Measurements from ENCODE around the gene SESN2. TPM values are rescaled to one million over a fixed set of nuclear protein-coding genes. Genes with fewer than 3 reads are reported as not detected.

The SESN2 gene
- total and polyA plus RNA-seq, 4 experiments from 2014 or later, result 3.5 to 7.6 (median 6.1) TPM

Other genes starting within 250 kb of the SESN2 start
- gene EYA3, start 170.9 kb upstream of the SESN2 start, total RNA-seq, result 10 to 100 TPM; 21.1 to 22.6 TPM
- gene EYA3, start 170.9 kb upstream of the SESN2 start, polyA plus RNA-seq, result 1 to 10 TPM; 4.8 to 5.9 TPM
- gene PTAFR, start 82.8 kb upstream of the SESN2 start, total RNA-seq, result 1 to 10 TPM; 1.2 to 1.7 TPM
- under 1 TPM; 0.25 to 0.57 TPM for gene PTAFR, start 82.8 kb upstream of the SESN2 start, polyA plus RNA-seq
- 10 to 100 TPM; 71.5 to 78.1 TPM for gene DNAJC8, start 26.5 kb upstream of the SESN2 start, total RNA-seq
- gene DNAJC8, start 26.5 kb upstream of the SESN2 start, polyA plus RNA-seq, result 100 to 1,000 TPM; 148 to 199 TPM
- 100 to 1,000 TPM; 111 TPM for gene ATP5IF1, start 23.4 kb upstream of the SESN2 start, total RNA-seq
- 100 to 1,000 TPM; 383 to 743 TPM for gene ATP5IF1, start 23.4 kb upstream of the SESN2 start, polyA plus RNA-seq
- gene MED18, start 69.5 kb downstream of the SESN2 start, total RNA-seq, result 10 to 100 TPM; 15.5 to 16.9 TPM
- gene MED18, start 69.5 kb downstream of the SESN2 start, polyA plus RNA-seq, result 10 to 100 TPM in 1 of 2 donors, 1 to 10 TPM in 1; 1.8 to 13.3 TPM
- gene PHACTR4, start 110.2 kb downstream of the SESN2 start, total RNA-seq, result 10 to 100 TPM; 27.1 to 28.8 TPM
- gene PHACTR4, start 110.2 kb downstream of the SESN2 start, polyA plus RNA-seq, result 10 to 100 TPM in 1 of 2 donors, 1 to 10 TPM in 1; 3.6 to 22.8 TPM
- 10 to 100 TPM; 16.7 to 18.4 TPM for gene RCC1, start 246.5 kb downstream of the SESN2 start, total RNA-seq
- 10 to 100 TPM in 1 of 2 donors, 1 to 10 TPM in 1; 7.8 to 11.7 TPM for gene RCC1, start 246.5 kb downstream of the SESN2 start, polyA plus RNA-seq